Mammary epithelial cell (primary cell): ENCODE data around the gene OSBP2.

Experiments used
- EZH2 ChIP-seq: IDR thresholded peaks from 2 replicates; pipeline ENCODE4 v1.6.1; 2012; ENCODE audit warnings: low read length, inconsistent platforms, borderline replicate concordance
- TF ChIP-seq, protein P1 (sequence below), 2 donors: IDR thresholded peaks in 1 of 2; conservative IDR thresholded peaks in 1 of 2; 2 replicates each; pipeline ENCODE4 v1.5.1; 2011 to 2012; ENCODE audit warnings: inconsistent platforms in 2 of 2, low read length in 2 of 2, mild to moderate bottlenecking in 2 of 2, control low read depth in 1 of 2, low read depth in 1 of 2; ENCODE audit not compliant: insufficient read depth in 1 of 2; ENCODE audit errors: extremely low read depth in 1 of 2

- TF ChIP-seq, protein P1, sequence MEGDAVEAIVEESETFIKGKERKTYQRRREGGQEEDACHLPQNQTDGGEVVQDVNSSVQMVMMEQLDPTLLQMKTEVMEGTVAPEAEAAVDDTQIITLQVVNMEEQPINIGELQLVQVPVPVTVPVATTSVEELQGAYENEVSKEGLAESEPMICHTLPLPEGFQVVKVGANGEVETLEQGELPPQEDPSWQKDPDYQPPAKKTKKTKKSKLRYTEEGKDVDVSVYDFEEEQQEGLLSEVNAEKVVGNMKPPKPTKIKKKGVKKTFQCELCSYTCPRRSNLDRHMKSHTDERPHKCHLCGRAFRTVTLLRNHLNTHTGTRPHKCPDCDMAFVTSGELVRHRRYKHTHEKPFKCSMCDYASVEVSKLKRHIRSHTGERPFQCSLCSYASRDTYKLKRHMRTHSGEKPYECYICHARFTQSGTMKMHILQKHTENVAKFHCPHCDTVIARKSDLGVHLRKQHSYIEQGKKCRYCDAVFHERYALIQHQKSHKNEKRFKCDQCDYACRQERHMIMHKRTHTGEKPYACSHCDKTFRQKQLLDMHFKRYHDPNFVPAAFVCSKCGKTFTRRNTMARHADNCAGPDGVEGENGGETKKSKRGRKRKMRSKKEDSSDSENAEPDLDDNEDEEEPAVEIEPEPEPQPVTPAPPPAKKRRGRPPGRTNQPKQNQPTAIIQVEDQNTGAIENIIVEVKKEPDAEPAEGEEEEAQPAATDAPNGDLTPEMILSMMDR (conservative IDR thresholded peaks at IDR 0.05 in 1 of 2, IDR thresholded peaks at IDR 0.05 in 1 of 2; ENCODE audit: extremely low read depth in 1 of 2, insufficient read depth in 1 of 2, low read depth in 1 of 2, low read length in 2 of 2), result no peak
- TF ChIP-seq EZH2, result no peak
Measured at GRCh38 chr22:30809086-30809485, 114.4 kb downstream of the OSBP2 start.
